K562 (cell line): ENCODE data around the gene PHF14. TPM values are rescaled to one million over a fixed set of nuclear protein-coding genes. Genes with fewer than 3 reads are reported as not detected.

Source experiments
- ATAC-seq: fragments of 200-7000 bp; cut with Tn5 transposase; 3 replicates; pipeline ENCODE4 v1.9.1; 2020; ENCODE audit warnings: moderate library complexity
- BruUV-seq: library from RNA; stranded (reverse); fragments of 400-500 nt; replicated peaks from 2 replicates; lab custom pipeline; 2021; lab: Mats Ljungman, UMichigan
- CTCF ChIA-PET: fragments of 300-600 bp; formaldehyde crosslinking; extraction: SDS; loops from one replicate; lab custom pipeline; 2021; ENCODE audit warnings: low intra/inter-chr PET ratio; lab: Yijun Ruan, JAX
- POLR2A ChIA-PET: fragments of 300-600, 350-650 bp; sonication (Branson Sonifier 250); formaldehyde crosslinking; extraction: SDS; loops from one replicate; lab custom pipeline; 2021; ENCODE audit warnings: antibody characterized with exemption, inconsistent platforms; lab: Yijun Ruan, JAX
- DNase-seq, 4 experiments: peaks; one replicate each; pipeline versions ENCODE4 v3.0.0 to v3.0.0-alpha.2; 2011 to 2018; ENCODE audit warnings: low spot score in 3 of 4, mixed read lengths in 3 of 4; ENCODE audit errors: extremely low read depth in 1 of 4
- FAIRE-seq: peaks from 2 replicates; lab custom pipeline; 2011; peaks lifted over from hg19 to GRCh38; lab: Jason Lieb, UNC
- H2AFZ ChIP-seq: 2 replicates; pipeline ENCODE4 v1.6.0; 2011; ENCODE audit warnings: low read depth, low read length, control low read depth, inconsistent platforms
- H3K27ac ChIP-seq: fragments of 200-600 bp; 3 replicates; pipeline ENCODE4 v1.8.0; 2011; ENCODE audit warnings: low read depth, mild to moderate bottlenecking, control low read depth, inconsistent platforms, low read length, moderate library complexity, mixed read lengths; ENCODE audit errors: extremely low read depth
- H3K27me3 ChIP-seq, 2 experiments: fragments of 300-600 bp in 1 of 2; 2 replicates in 1 of 2; 3 replicates in 1 of 2; pipeline versions ENCODE4 v1.6.0 to v1.8.0; 2011; ENCODE audit warnings: inconsistent platforms in 2 of 2, low read length in 2 of 2, mild to moderate bottlenecking in 1 of 2, mixed read lengths in 1 of 2, moderate library complexity in 1 of 2; ENCODE audit not compliant: control insufficient read depth in 2 of 2, insufficient read depth in 2 of 2
- H3K36me3 ChIP-seq: fragments of 300-600 bp; 3 replicates; pipeline ENCODE4 v1.8.0; 2011; ENCODE audit warnings: mild to moderate bottlenecking, low read length, inconsistent platforms; ENCODE audit not compliant: control insufficient read depth, insufficient read depth
- H3K4me1 ChIP-seq, 2 experiments: fragments of 200-600 bp in 1 of 2; replicated peaks in 1 of 2; 2 replicates in 1 of 2; 3 replicates in 1 of 2; pipeline versions ENCODE4 v1.5.1 to v1.8.0; 2011; ENCODE audit warnings: inconsistent platforms in 2 of 2, low read length in 2 of 2, mild to moderate bottlenecking in 1 of 2, mixed read lengths in 1 of 2, moderate library complexity in 1 of 2; ENCODE audit not compliant: control insufficient read depth in 2 of 2, insufficient read depth in 2 of 2
- H3K4me2 ChIP-seq: 2 replicates; pipeline ENCODE4 v1.6.1; 2011; ENCODE audit warnings: low read length, control low read depth, inconsistent platforms, mixed read lengths; ENCODE audit not compliant: insufficient read depth
- H3K4me3 ChIP-seq: fragments of 200-600 bp; sonication (generic), shearing (Covaris generic); 2 replicates; pipeline ENCODE4 v1.5.1; 2016; ENCODE audit warnings: control low read depth, inconsistent platforms
- H3K79me2 ChIP-seq: fragments of 200-600 bp; 3 replicates; pipeline ENCODE4 v1.8.0; 2011; ENCODE audit warnings: low read length, inconsistent platforms; ENCODE audit not compliant: control insufficient read depth, insufficient read depth
- H3K9ac ChIP-seq, 2 experiments: 2 replicates each; pipeline versions ENCODE4 v1.6.0 to v1.6.1; 2011; ENCODE audit warnings: low read depth in 2 of 2, low read length in 2 of 2, control low read depth in 1 of 2, inconsistent platforms in 1 of 2, mild to moderate bottlenecking in 1 of 2, mixed read lengths in 1 of 2; ENCODE audit not compliant: insufficient read depth in 1 of 2
- H3K9me1 ChIP-seq: one replicate; pipeline ENCODE4 v1.6.0; 2011; ENCODE audit warnings: inconsistent platforms, mild to moderate bottlenecking, low read length, moderate library complexity; ENCODE audit not compliant: control insufficient read depth, insufficient read depth
- H3K9me3 ChIP-seq: replicated peaks from 2 replicates; pipeline ENCODE4 v1.5.1; 2011; ENCODE audit warnings: low read depth, low read length, inconsistent platforms; ENCODE audit not compliant: control insufficient read depth, insufficient read depth
- H4K20me1 ChIP-seq: replicated peaks from 2 replicates; pipeline ENCODE4 v1.6.1; 2011; ENCODE audit warnings: low read length, inconsistent platforms, mixed read lengths; ENCODE audit not compliant: control insufficient read depth, insufficient read depth
- GATAD2A ChIP-seq: fragments of 450-650 bp; IDR thresholded peaks from 2 replicates; pipeline ENCODE4 v1.6.1; 2017
- HDAC3 ChIP-seq: fragments of 450-650 bp; IDR thresholded peaks from 2 replicates; pipeline ENCODE4 v1.6.1; 2018; ENCODE audit warnings: borderline replicate concordance, mild to moderate bottlenecking, moderate library complexity; ENCODE audit not compliant: partially characterized antibody
- KDM4B ChIP-seq, 2 experiments: fragments of 450-650 bp in 1 of 2; sonication (generic) in 1 of 2; IDR thresholded peaks; 2 replicates each; pipeline ENCODE4 v1.6.1; 2016 to 2017; ENCODE audit warnings: borderline replicate concordance in 2 of 2, antibody characterized with exemption in 1 of 2, low read depth in 1 of 2, mild to moderate bottlenecking in 1 of 2
- MEIS2 ChIP-seq: fragments of 450-650 bp; IDR thresholded peaks from 2 replicates; pipeline ENCODE4 v1.6.1; 2014; ENCODE audit warnings: mild to moderate bottlenecking; ENCODE audit not compliant: partially characterized antibody
- PBX2 ChIP-seq, 2 experiments: IDR thresholded peaks in 1 of 2; conservative IDR thresholded peaks in 1 of 2; 2 replicates each; pipeline ENCODE4 v1.6.1; 2016; ENCODE audit warnings: low read depth in 2 of 2, mild to moderate bottlenecking in 1 of 2, missing compliant biosample characterization in 1 of 2, missing genetic modification characterization in 1 of 2, moderate library complexity in 1 of 2
- PTTG1 ChIP-seq: fragments of 450-650 bp; IDR thresholded peaks from 2 replicates; pipeline ENCODE4 v1.6.1; 2016; ENCODE audit warnings: low read depth, mild to moderate bottlenecking, missing genetic modification characterization, missing compliant biosample characterization
- RBM22 ChIP-seq: fragments of 200-400 bp; formaldehyde crosslinking; IDR thresholded peaks from 2 replicates; pipeline ENCODE4 v1.6.1; 2018; ENCODE audit warnings: low read length, low read depth; ENCODE audit not compliant: poor library complexity, severe bottlenecking
- ZNF274 ChIP-seq: IDR thresholded peaks from 2 replicates; pipeline ENCODE4 v1.6.1; 2011; ENCODE audit warnings: low read depth, mild to moderate bottlenecking, low read length, moderate library complexity, borderline replicate concordance
- WGBS: fragments of 100-300 bp; shearing (Covaris generic); methylation state at CpG from one replicate; pipeline ENCODE4 v1.1.6; 2016; ENCODE audit warnings: low coverage, mixed read lengths; ENCODE audit not compliant: insufficient coverage; ENCODE audit errors: missing lambda C conversion rate; 5-methylcytosine and 5-hydroxymethylcytosine counted together
- in situ Hi-C: fragments of 300-500 bp; cut with MboI; formaldehyde crosslinking; loops from 4 replicates; pipeline ENCODE4 v1.15.0; 2018; ENCODE audit warnings: inconsistent platforms, mixed read lengths
- intact Hi-C: fragments of 100-400 bp; cut with micrococcal nuclease; formaldehyde crosslinking; loops from 2 replicates; pipeline ENCODE4 v1.14.2; 2022
- polyA plus RNA-seq, 8 experiments: library from polyadenylated mRNA; depleted of rRNA in 4 of 8; stranded (reverse) in 5 of 8; unstranded in 3 of 8; fragments of >200 nt; fragmentation: Nextera tagmentation in 2 of 8; fragmentation: Illumina TruSeq in 1 of 8; extraction: Ambion mirVana in 2 of 8; extraction: Trizol in 1 of 8; gene quantifications; 2 replicates each; pipeline versions ENCODE4 v1.2.1 to v1.2.3, GENCODE V29; 2011 to 2014; ENCODE audit warnings: inconsistent platforms in 1 of 8, missing spikeins in 1 of 8
- total RNA-seq, 7 experiments: library from RNA; depleted of rRNA in 6 of 7; stranded (reverse); fragments of >200 nt in 6 of 7; fragmentation: Illumina TruSeq in 2 of 7; extraction: Trizol in 2 of 7; gene quantifications; 2 replicates each; pipeline versions ENCODE4 v1.2.1 to v1.2.3, GENCODE V29; 2011 to 2021; ENCODE audit warnings: low replicate concordance in 1 of 7
- TF ChIP-seq, protein P1 (sequence below): fragments of 450-650 bp; IDR thresholded peaks from 2 replicates; pipeline ENCODE4 v1.6.1; 2016

Gene PHF14
- total and polyA plus RNA-seq, 9 of the 15 experiments (the other 6 are each of a cell fraction or from before 2014, with no cell fraction given), result 27.5 to 67.6 (median 41.4) TPM

- ChIA-PET POLR2A (no interaction called here), CTCF (no interaction called here)
- TF ChIP-seq KDM4B (IDR thresholded peaks at IDR 0.05; ENCODE audit: borderline replicate concordance in 2 of 2, low read depth in 1 of 2) (no peak), ZNF274 (no peak)
- no TSS peak for BruUV-seq
- Histone ChIP-seq H3K9me1 (no peaks in the 10 kb centered on the region), H3K9me3 (no peaks in the 10 kb centered on the region), H2AFZ (no peak overlapping the region), H4K20me1 (no peaks in the 10 kb centered on the region), H3K27me3 (no peaks in the 10 kb centered on the region), H3K27ac (no peak overlapping the region), H3K9ac (no peak overlapping the region), H3K4me3 (no peak overlapping the region), H3K4me2 (no peak overlapping the region), H3K79me2 (peaks cover 12% of the 10 kb centered on the region), H3K4me1 (no peaks in the 10 kb centered on the region), H3K36me3 (peaks cover 27% of the 10 kb centered on the region; the same call in 2 of the 3 replicates)
- FAIRE-seq (no peak), DNase-seq (no peak), ATAC-seq (no peak)
- intact Hi-C loops (no loop called here), in situ Hi-C loops (no loop called here)
- 89% methylated on average over 1 of the region's 1 CpG for WGBS
Measured at GRCh38 chr7:11021468-11021867, 47.8 kb downstream of the PHF14 start.

DNA sequence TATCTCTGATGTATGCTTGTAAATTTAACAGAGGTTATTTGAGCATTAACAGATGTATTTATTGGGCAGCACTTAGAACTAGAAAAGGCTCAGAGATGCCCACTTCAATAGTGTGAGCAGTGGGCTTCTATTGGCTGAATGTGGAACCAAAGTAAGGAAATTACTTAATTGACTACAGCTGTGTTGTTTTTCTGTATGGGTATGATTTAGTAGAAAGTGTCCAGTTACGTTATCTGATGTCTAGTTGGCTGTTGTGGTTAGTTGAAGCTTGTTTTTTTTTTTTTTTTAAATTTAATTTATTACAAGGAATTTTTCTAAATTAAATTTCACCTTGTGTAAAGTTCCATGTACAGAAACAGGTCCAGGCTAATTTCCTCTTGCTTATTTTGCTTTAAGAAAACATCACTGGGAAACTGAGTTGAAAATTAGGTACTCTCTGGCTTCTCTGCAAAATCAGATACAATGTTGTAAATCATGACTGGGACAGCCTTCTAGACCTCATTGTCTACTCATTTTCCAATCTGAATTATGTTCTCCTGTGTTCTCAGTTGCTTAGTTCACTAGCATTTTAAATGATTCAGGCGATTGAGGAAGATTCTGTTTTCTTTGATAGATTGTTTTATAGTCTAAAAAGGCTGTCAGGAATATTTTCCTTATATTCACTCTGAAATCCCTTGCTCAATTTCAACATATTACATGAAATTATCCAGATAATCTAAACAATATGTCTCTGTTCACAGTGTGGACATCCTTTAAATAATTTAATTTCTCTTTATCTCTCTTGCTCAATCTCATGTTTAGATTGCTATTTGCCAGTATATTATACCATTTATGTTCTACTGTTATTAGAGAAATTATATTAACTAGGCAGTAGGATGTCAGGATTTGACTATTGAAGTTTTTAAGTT is 53.0 kb downstream of the PHF14 start:
- Histone ChIP-seq H3K79me2 (no peaks in the 10 kb centered on the region), H3K36me3 (peaks cover 30% of the 10 kb centered on the region; the same call in 2 of the 3 replicates), H3K9ac (no peak overlapping the region), H3K9me1 (no peaks in the 10 kb centered on the region), H3K27me3 (no peaks in the 10 kb centered on the region), H3K4me2 (no peak overlapping the region), H2AFZ (no peak overlapping the region), H3K4me3 (no peak overlapping the region), H4K20me1 (no peaks in the 10 kb centered on the region), H3K27ac (no peak overlapping the region), H3K4me1 (no peaks in the 10 kb centered on the region), H3K9me3 (no peaks in the 10 kb centered on the region)
- WGBS, result 68% methylated on average over 2 of the region's 2 CpGs
- no peak for ATAC-seq
- CTCF ChIA-PET, result no interaction called here
- no peak for FAIRE-seq
- DNase-seq, result no peak
- POLR2A ChIA-PET, result no interaction called here
- intact Hi-C loops (no loop called here), in situ Hi-C loops (no loop called here)
- BruUV-seq, result no TSS peak
- TF ChIP-seq, protein P1, sequence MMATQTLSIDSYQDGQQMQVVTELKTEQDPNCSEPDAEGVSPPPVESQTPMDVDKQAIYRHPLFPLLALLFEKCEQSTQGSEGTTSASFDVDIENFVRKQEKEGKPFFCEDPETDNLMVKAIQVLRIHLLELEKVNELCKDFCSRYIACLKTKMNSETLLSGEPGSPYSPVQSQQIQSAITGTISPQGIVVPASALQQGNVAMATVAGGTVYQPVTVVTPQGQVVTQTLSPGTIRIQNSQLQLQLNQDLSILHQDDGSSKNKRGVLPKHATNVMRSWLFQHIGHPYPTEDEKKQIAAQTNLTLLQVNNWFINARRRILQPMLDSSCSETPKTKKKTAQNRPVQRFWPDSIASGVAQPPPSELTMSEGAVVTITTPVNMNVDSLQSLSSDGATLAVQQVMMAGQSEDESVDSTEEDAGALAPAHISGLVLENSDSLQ, result peak; percentile 73
- TF ChIP-seq GATAD2A (no peak), MEIS2 (peak; percentile 69), HDAC3 (no peak), PBX2 (CRISPR knock-in tag; IDR thresholded peaks at IDR 0.05; ENCODE audit: low read depth) (no peak), PBX2 (tag; conservative IDR thresholded peaks at IDR 0.05; ENCODE audit: low read depth) (peak; percentile 74), RBM22 (no peak), PTTG1 (tag) (no peak)
